Liver (tissue), 9 donors: ENCODE measurements around the gene MCF2L2. TPM values are rescaled to one million over a fixed set of nuclear protein-coding genes. Genes with fewer than 3 reads are reported as not detected.

Source experiments
- DNase-seq: peaks from one replicate; pipeline ENCODE4 v3.0.0-alpha.2; 2017; ENCODE audit warnings: low spot score
- H3K27ac ChIP-seq, 2 donors: one replicate each; pipeline ENCODE4 v1.7.0; 2013; ENCODE audit warnings: inconsistent platforms in 2 of 2, low read length in 2 of 2, control low read depth in 1 of 2, low read depth in 1 of 2, mild to moderate bottlenecking in 1 of 2
- H3K27me3 ChIP-seq, 4 donors: one replicate each; pipeline versions ENCODE4 v1.6.1 to v1.7.0; 2013; ENCODE audit warnings: low read length in 3 of 4, inconsistent platforms in 1 of 4, mild to moderate bottlenecking in 1 of 4, moderate library complexity in 1 of 4; ENCODE audit not compliant: control insufficient read depth in 4 of 4, insufficient read depth in 4 of 4
- H3K36me3 ChIP-seq, 4 donors: one replicate each; pipeline versions ENCODE4 v1.6.1 to v1.7.0; 2013; ENCODE audit warnings: low read length in 3 of 4, mild to moderate bottlenecking in 3 of 4, low read depth in 1 of 4, moderate library complexity in 1 of 4; ENCODE audit not compliant: control insufficient read depth in 4 of 4, insufficient read depth in 3 of 4
- H3K4me1 ChIP-seq, 4 donors: one replicate each; pipeline versions ENCODE4 v1.6.1 to v1.7.0; 2013; ENCODE audit warnings: low read length in 3 of 4, mild to moderate bottlenecking in 3 of 4, moderate library complexity in 1 of 4; ENCODE audit not compliant: control insufficient read depth in 4 of 4, insufficient read depth in 4 of 4
- H3K4me3 ChIP-seq, 3 donors: one replicate each; pipeline versions ENCODE4 v1.6.1 to v1.7.0; 2013; ENCODE audit warnings: low read length in 3 of 3, control low read depth in 1 of 3, low read depth in 1 of 3, mild to moderate bottlenecking in 1 of 3
- H3K9ac ChIP-seq, 2 donors: one replicate each; pipeline ENCODE4 v1.7.0; 2013; ENCODE audit warnings: low read length in 2 of 2, mild to moderate bottlenecking in 2 of 2, moderate library complexity in 2 of 2, control low read depth in 1 of 2, low read depth in 1 of 2
- H3K9me3 ChIP-seq, 4 donors: one replicate each; pipeline versions ENCODE4 v1.6.1 to v1.7.0; 2013; ENCODE audit warnings: low read length in 3 of 4; ENCODE audit not compliant: control insufficient read depth in 4 of 4
- ATF3 ChIP-seq: IDR thresholded peaks from 2 replicates; pipeline ENCODE4 v1.6.1; 2016; ENCODE audit warnings: antibody characterized with exemption
- CTCF ChIP-seq: fragments of 150-350 bp; IDR thresholded peaks from 2 replicates; pipeline ENCODE4 v1.5.1; 2017; ENCODE audit warnings: improper control_type of control experiment, low read depth, low read length; ENCODE audit not compliant: missing input control
- HNF4G ChIP-seq: IDR thresholded peaks from 2 replicates; pipeline ENCODE4 v1.6.1; 2016; ENCODE audit warnings: antibody characterized with exemption
- MAX ChIP-seq: IDR thresholded peaks from 2 replicates; pipeline ENCODE4 v1.6.1; 2016; ENCODE audit warnings: antibody characterized with exemption
- NR2F2 ChIP-seq: IDR thresholded peaks from 2 replicates; pipeline ENCODE4 v1.6.1; 2016; ENCODE audit warnings: antibody characterized with exemption
- REST ChIP-seq: IDR thresholded peaks from 2 replicates; pipeline ENCODE4 v1.6.1; 2016; ENCODE audit warnings: antibody characterized with exemption, mild to moderate bottlenecking
- SP1 ChIP-seq: IDR thresholded peaks from 2 replicates; pipeline ENCODE4 v1.6.1; 2018; ENCODE audit warnings: antibody characterized with exemption, mild to moderate bottlenecking
- ZBTB33 ChIP-seq: IDR thresholded peaks from 2 replicates; pipeline ENCODE4 v1.6.1; 2016; ENCODE audit warnings: antibody characterized with exemption
- WGBS: extraction: QIAGEN DNeasy Blood & Tissue Kit; methylation state at CpG from one replicate; pipeline ENCODE4 v1.1.7; 2013; 5-methylcytosine and 5-hydroxymethylcytosine counted together
- polyA plus RNA-seq, 2 donors: library from polyadenylated mRNA; stranded (reverse) in 1 of 2; unstranded in 1 of 2; fragments of 200-250 nt in 1 of 2; fragments of >200 nt in 1 of 2; fragmentation: Nextera tagmentation in 1 of 2; extraction: Ambion mirVana in 1 of 2; gene quantifications; one replicate each; pipeline versions ENCODE4 v1.2.1 to v1.2.3, GENCODE V29; 2013 to 2015
- total RNA-seq, 2 donors: library from RNA; depleted of rRNA; stranded (reverse); fragments of >200 nt; gene quantifications; one replicate each; pipeline ENCODE4 v1.2.3, GENCODE V29; 2014
- donor health status: healthy.
- donor health status: healthy.
- donor health status: healthy.
- donor health status: healthy.
- donor health status: healthy.

Gene MCF2L2
- total and polyA plus RNA-seq, 4 donors: 0.02 to 0.47 (median 0.17) TPM; not detected in 1

GRCh38 chr3:183255348-183255730, 173.1 kb downstream of the MCF2L2 start (continued):
- no peak for TF ChIP-seq REST
- TF ChIP-seq HNF4G: no peak
- no peak for TF ChIP-seq ATF3

GRCh38 chr3:183254487-183255347, 173.7 kb downstream of the MCF2L2 start:
- no peaks in the 10 kb centered on the region for H3K27me3 ChIP-seq
- peak overlapping the region in 2 of 3 donors; percentile 39 to 70 for H3K4me3 ChIP-seq
- no peaks in the 10 kb centered on the region for H3K36me3 ChIP-seq
- no peak for TF ChIP-seq SP1
- no peak for TF ChIP-seq ATF3
- TF ChIP-seq ZBTB33: no peak
- TF ChIP-seq MAX: no peak
- TF ChIP-seq NR2F2: no peak
- no peak for TF ChIP-seq HNF4G
- TF ChIP-seq CTCF: no peak
- H3K9ac ChIP-seq: peak overlapping the region in 1 of 2 donors; percentile 47
- H3K4me1 ChIP-seq: peaks cover 4 to 13% (median 7%) of the 10 kb centered on the region in 4 donors
- H3K27ac ChIP-seq: peak overlapping the region in 1 of 2 donors; percentile 39
- no peak for DNase-seq
- WGBS: 25% methylated on average over 49 of the region's 49 CpGs
- no peaks in the 10 kb centered on the region for H3K9me3 ChIP-seq
